ENCODE results near the gene ZNF674. TPM values are rescaled to one million over a fixed set of nuclear protein-coding genes. Genes with fewer than 3 reads are reported as not detected.
A peak's percentile ranks its signal among the peaks of the same experiment; 100 is the strongest.

ZNF674 gene
- total RNA-seq, 1 donor from 2014 or later, result 5.6 TPM

DNA sequence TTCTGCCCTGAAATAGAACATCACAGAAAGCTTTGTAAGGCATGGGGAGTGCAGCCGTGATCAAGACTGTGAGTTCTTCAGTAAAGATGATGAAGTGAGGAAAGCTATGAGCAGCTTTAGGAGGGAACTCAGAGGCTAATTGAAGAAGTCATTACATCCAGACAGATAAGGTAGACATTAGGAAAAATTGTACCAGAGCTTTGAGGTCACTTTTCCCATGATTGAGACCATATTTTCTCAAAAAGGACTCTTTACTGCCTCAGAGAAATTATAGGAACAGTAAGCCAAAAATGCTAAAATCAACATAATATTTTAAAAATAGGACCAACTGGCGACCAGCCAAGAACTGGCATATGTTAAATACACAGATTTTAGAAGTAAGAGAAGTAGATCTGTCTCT is 39.5 kb upstream of the ZNF674 start:
- ATAC-seq (no peak), DNase-seq (no peak)
- Histone ChIP-seq H3K4me1 (peaks cover 31% of the 10 kb centered on the region), H3K27me3 (ENCODE audit: low read depth) (no peaks in the 10 kb centered on the region), H3K4me3 (no peak overlapping the region), H3K27ac (no peak overlapping the region), H3K9me3 (no peaks in the 10 kb centered on the region), H3K36me3 (no peaks in the 10 kb centered on the region)
- TF ChIP-seq, protein P1, sequence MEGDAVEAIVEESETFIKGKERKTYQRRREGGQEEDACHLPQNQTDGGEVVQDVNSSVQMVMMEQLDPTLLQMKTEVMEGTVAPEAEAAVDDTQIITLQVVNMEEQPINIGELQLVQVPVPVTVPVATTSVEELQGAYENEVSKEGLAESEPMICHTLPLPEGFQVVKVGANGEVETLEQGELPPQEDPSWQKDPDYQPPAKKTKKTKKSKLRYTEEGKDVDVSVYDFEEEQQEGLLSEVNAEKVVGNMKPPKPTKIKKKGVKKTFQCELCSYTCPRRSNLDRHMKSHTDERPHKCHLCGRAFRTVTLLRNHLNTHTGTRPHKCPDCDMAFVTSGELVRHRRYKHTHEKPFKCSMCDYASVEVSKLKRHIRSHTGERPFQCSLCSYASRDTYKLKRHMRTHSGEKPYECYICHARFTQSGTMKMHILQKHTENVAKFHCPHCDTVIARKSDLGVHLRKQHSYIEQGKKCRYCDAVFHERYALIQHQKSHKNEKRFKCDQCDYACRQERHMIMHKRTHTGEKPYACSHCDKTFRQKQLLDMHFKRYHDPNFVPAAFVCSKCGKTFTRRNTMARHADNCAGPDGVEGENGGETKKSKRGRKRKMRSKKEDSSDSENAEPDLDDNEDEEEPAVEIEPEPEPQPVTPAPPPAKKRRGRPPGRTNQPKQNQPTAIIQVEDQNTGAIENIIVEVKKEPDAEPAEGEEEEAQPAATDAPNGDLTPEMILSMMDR (IDR thresholded peaks at IDR 0.05), result no peak
- intact Hi-C loops (cut with DNase I), result no loop called here

DNA sequence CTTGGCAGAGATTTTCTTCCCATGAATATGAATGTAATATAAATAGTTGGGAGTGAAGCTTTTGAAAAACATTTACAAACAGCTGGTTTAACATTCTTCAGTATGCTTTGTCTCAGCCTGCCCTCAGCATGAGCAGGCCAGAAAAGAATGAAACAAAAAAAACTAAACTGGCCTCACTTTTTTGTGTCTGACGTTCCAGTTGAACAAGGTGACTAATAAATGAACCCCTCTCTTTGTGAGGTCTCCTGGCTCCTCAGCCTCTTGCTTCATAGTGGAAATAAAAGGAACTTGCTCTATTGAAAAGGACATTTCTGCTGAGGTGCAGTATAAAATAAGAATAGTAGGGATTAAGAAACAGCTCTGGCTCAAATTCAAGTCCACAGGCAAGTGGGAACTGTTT is 37.7 kb upstream of the ZNF674 start:
- Histone ChIP-seq H3K9me3 (no peaks in the 10 kb centered on the region), H3K27me3 (ENCODE audit: low read depth) (no peaks in the 10 kb centered on the region), H3K4me3 (no peak overlapping the region), H3K27ac (peak overlapping the region; percentile 24), H3K36me3 (no peaks in the 10 kb centered on the region), H3K4me1 (peaks cover 13% of the 10 kb centered on the region)
- ATAC-seq (no peak), DNase-seq (no peak)
- intact Hi-C loops (cut with DNase I), result no loop called here
- TF ChIP-seq, protein P1 (IDR thresholded peaks at IDR 0.05), result no peak

DNA sequence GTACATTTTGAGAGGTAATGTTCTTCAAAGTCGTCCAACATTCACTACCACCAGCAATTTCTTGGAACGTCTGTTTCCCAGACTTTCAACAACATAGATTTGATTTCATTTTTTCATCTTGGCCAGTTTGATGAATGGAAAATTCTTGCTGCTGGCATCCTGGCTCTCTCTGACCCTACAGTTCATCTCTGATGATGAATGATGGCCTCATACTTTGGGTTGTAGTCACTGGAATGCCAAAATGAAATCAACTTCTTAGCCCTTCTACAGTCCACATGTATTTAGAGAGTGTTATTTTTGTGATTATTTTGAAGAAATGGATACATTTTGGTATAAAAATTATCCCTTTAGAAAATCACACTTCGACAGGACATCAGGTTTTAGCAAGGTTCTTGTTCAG is 37.1 kb upstream of the ZNF674 start:
- intact Hi-C loops (cut with DNase I), result no loop called here
- H3K27ac ChIP-seq, result peak overlapping the region; percentile 24
- no peak for ATAC-seq

DNA sequence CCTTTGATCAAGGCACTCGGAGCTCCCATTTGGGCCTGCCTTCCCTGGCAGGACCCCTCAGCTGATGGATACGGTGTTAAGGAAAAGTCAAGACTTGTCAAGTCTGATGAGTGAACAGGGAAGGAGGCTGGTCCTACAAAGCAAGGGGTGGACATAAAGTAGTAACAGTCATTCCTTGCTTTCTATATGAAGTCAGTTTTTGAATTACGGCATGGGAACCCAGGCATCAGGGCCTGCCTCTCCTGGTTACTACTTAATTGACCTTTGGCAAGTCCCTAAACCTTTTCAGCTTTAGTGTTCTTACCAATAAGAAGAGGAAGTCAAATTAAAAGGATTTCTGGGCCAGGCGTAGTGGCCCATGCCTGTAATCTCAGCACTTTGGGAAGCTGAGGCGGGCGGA is 35.4 kb upstream of the ZNF674 start:
- intact Hi-C loops (cut with DNase I), result no loop called here
- Histone ChIP-seq H3K27ac (no peak overlapping the region), H3K36me3 (no peaks in the 10 kb centered on the region), H3K4me3 (no peak overlapping the region), H3K4me1 (peaks cover 6% of the 10 kb centered on the region), H3K9me3 (no peaks in the 10 kb centered on the region), H3K27me3 (ENCODE audit: low read depth) (no peaks in the 10 kb centered on the region)
- DNase-seq (no peak), ATAC-seq (no peak)
- TF ChIP-seq, protein P1 (IDR thresholded peaks at IDR 0.05), result no peak

More for the DNA sequence above, 37.1 kb upstream of the ZNF674 start:
- TF ChIP-seq, protein P1 (IDR thresholded peaks at IDR 0.05), result no peak
- Histone ChIP-seq H3K4me3 (no peak overlapping the region), H3K9me3 (no peaks in the 10 kb centered on the region), H3K27me3 (ENCODE audit: low read depth) (no peaks in the 10 kb centered on the region), H3K4me1 (peaks cover 7% of the 10 kb centered on the region), H3K36me3 (no peaks in the 10 kb centered on the region)
- DNase-seq, result no peak

DNA sequence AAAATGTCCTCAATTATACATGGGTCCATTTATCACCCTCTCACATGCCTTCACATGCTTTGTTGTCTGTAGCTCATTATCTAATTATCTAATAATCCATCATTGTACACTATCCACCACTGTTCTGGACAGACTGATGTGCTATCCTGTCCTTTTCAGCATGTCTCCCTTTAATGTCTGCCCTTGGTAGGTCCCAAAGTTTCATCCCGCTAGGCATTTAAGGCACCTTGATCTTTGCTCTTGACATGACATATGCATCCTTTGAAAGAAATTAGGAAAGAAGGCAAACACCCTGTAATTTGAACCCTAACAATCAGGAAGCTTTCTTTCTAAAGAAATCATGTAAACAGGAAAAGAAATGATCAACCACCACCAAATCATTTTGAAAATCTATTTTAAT is 34.0 kb upstream of the ZNF674 start:
- no peaks in the 10 kb centered on the region for H3K9me3 ChIP-seq
- TF ChIP-seq, protein P1 (IDR thresholded peaks at IDR 0.05), result no peak
- no peaks in the 10 kb centered on the region for H3K27me3 ChIP-seq (ENCODE audit: low read depth)
- peaks cover 6% of the 10 kb centered on the region for H3K4me1 ChIP-seq
- H3K36me3 ChIP-seq, result no peaks in the 10 kb centered on the region
- no peak overlapping the region for H3K4me3 ChIP-seq
- DNase-seq, result no peak
- intact Hi-C loops (cut with DNase I), result no loop called here
- ATAC-seq, result no peak
- no peak overlapping the region for H3K27ac ChIP-seq
